ENCODE results near the gene XRCC5.
"Not testable (repeated sequence)": the region's sequence is repeated elsewhere in the genome, so short reads cannot be mapped to it uniquely, and the experiment has no call there.

Gene XRCC5

DNA sequence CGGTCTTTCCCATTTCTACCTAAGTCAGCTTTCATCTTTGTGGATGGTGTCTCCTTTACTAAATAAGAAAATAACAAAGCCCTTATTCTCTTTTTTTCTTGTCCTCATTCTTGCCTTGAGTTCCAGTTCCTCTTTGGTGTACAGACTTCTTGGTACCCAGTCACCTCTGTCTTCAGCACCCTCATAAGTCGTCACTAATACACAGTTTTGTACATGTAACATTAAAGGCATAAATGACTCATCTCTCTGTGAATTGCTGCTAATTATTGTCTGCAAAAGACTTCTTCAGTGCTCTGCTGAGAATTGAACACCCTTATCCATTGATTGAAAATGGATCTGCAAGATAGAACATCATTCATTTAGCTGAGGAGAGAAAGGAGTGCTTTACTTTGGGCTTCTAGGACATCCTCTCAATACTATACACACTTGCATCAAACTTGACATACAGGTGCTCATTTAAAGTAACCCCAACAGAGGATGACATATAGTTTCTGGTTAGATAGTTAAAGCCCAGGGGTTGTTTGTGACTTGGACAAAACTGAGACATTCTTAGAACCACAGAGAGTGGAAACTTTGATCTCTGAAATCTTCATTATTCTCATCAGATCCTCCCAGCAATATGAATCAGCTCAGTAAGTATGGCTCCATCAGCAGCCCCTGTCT is 97.0 kb downstream of the XRCC5 start:
- DNase-seq: no peak

GRCh38 chr2:216206821-216207220 is 97.7 kb downstream of the XRCC5 start:
- DNase-seq: no peak

DNA sequence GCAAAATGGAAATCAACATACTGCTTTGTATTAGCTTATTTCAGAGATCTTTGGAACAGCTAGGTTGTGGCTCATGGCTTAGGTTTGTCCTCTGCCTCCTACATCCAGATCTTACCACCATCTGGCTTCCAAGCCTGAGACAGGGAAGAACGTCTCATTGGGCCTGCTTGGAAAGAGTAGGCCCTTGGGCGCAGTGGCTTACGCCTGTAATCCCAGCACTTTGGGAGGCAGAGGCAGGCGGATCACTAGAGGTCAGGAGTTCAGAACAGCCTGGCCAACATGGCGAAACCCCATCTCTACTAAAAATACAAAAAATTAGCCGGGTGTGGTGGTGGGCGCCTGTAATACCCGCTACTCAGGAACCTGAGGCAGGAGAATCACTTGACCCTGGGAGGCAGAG is 99.5 kb downstream of the XRCC5 start:
- not testable (repeated sequence) for DNase-seq

GRCh38 chr2:216210701-216211540 is 101.8 kb downstream of the XRCC5 start:
- DNase-seq: no peak

- no peak for DNase-seq
These were observed 102.5 kb downstream of the XRCC5 start for GRCh38 chr2:216211614-216212145.

DNA sequence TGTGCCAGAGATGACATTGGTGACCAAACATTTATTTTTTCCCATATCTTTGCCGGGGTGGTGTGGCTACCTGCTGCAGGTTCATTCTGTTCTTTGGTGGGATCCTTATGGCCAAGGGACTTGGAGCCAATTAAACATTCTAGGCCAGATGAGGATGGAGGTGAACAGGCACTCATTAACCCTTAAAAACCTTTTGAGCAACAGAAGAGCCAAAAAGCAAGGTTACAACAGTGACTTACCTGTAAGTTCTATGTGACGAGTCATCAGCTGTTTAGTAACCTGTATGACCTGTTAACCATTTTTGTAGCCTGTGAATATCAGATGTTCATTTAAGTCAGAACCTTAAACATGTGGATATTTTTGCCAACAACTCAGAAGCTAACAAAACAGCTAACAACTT is 105.6 kb downstream of the XRCC5 start:
- DNase-seq: no peak

GRCh38 chr2:216215658-216216390 is 106.7 kb downstream of the XRCC5 start:
- no peak for DNase-seq

- no peak for DNase-seq
These were observed 108.1 kb downstream of the XRCC5 start for GRCh38 chr2:216216951-216217903.

DNA sequence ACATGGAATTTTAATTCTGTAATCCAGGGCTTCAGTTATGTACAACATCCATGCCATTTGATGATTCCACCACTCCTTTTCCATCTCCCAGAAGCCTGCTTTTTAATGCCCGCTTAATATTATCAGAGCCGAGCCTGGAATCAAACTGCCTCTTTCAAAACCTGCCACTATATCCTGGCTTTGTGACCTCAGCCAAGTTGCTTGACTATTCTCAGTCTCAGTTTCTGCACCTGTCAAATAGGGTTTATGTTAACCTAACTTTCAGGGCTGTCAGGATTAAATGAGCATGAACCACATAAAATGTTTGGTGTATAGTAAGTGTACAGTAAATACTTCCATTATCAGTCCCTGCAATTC is 108.7 kb downstream of the XRCC5 start:
- DNase-seq: no peak

DNA sequence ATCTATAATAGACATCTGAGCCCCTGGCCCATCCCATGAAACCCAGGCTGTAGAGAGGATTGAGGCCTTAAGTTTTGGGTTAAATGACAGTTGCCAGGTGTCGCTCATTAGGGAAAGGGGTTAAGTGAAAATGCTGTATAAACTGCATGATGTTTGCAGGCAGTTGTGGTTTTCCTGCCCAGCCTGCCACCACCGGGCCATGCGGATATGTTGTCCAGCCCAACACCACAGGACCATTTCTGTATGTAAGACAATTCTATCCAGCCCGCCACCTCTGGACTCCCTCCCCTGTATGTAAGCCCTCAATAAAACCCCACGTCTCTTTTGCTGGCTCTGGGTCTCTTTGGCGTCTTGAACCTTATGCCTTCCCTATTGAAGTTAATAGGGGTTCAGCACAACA is 110.7 kb downstream of the XRCC5 start:
- DNase-seq: no peak

GRCh38 chr2:216220976-216221375 is 111.8 kb downstream of the XRCC5 start:
- no peak for DNase-seq

GRCh38 chr2:216221811-216222210 is 112.7 kb downstream of the XRCC5 start:
- DNase-seq: no peak

DNA sequence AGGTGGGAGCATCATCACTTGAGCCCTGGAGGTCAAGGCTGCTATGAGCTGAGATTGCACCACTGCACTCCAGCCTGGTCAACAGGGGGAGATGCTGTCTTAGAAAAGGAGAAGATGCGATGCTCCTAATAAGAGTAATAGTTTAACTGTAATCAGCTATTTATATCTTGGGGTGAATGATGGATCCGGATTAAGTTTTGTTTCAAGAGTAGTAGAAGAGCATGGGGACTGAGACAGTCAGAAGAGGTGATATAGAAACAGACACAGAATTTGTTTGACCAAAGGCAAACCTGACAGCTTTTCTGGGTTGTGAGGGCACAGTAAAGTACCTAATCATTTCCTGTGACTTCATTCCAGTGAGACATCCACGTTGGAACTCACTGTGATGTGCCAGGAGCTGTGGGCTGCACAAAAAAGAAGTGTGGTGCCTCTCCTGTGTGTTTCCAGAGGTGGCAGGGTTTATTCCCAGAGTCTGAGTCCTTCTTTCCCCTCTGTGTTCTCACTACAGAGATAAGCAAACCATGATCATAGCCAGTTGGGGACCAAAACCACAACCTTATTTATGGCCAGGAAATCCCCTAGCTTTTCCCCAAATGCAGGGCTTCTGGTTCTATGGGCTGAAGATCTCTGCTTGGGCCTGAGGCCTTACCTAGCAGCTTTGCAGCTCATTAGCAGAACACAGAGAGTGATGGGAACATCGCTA is 113.7 kb downstream of the XRCC5 start:
- no peak for DNase-seq

DNA sequence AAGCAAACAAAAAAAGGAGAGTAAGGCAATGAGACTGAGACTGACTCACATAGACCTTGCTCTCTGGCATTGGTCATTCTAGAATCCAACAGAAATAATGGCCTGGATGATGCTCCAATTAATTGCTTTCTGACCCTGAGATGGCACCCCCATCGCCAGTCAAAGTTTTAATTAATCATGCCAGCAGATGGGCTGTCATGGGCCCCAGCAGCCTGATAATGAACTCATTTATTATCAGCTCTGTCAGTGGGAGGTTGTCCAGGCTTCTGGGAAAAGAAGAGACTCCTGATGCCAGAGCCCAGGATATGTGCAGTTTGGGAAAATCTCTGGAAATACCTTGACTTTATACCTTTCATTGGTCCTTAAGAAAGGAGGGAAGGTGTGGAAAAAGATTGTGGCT is 115.2 kb downstream of the XRCC5 start:
- no peak for DNase-seq

- DNase-seq: no peak
These were observed 120.2 kb downstream of the XRCC5 start for GRCh38 chr2:216229277-216229914.

- no peak for DNase-seq
These were observed 122.7 kb downstream of the XRCC5 start for GRCh38 chr2:216231867-216232266.

DNA sequence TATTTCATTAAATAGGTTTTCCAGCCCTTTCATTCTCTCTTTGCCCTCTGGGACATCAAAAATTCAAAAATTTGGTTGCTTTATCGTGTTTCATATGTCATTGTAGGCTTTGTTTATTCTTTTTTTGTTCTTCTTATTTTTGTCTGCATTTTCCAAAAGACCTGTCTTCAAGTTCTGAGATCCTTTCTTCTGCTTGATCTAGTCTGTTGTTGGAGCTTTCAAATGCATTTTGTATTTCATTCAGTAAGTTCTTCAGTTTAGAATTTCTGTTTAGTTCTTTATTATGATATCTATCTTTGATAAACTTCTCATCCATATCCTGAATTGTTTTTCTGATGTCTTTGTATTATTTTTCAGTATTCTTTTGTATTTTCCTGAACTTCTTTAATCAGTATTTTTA is 123.6 kb downstream of the XRCC5 start:
- DNase-seq: no peak

DNA sequence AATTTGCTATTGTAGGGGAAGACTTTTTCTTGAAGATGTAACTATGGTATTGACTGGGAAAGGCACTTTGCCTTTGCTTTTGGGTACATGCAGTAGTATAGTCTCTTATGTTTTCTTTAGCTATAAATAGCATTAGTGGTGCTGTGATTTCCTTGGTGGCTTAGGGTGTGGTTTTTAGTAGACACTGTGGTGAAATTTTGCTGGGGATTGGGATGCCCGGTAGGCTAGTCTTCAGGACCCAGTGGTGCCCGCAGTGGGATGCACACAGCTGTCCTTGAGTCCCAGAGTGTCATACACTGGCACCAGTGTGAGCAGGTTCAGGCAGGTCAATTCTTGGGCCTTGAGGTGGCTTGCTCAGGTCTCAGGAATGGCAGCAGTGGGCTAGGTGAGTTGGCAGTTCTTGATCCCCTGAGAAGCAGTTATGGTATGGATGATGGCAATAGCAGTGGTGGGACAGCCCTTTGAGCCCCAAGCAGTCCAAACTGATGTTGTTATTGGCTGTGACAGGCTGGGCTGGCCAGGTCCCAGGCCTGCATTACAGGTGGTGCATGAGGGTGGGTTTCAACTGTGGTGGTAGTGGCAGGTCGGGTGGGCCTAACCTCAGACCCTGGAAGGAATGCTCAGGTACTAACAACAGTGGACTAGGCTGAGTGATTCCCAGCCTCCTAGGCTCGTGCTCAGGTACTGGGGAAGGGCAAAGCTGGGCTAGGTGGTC is 124.3 kb downstream of the XRCC5 start:
- no peak for DNase-seq

GRCh38 chr2:216234106-216234505 is 125.0 kb downstream of the XRCC5 start:
- DNase-seq: no peak

DNA sequence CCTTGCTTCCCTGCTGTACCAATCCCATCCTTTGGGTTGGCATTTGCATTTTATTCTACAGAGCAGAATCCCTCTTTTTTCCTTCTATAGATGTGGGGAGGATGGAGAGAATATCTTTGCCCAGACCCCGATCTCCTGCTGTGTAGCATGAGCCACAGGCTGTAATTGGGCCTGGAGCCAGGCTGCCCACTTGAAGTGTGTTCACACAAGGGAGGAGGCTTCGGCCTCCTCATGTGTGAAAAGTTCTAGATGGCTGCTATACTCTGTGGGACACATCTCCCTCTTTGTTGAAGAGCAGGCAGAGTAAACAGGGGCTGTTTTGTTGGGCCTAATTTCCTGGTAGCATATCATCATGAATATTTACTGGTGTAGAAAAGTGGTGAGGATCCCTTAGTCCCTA is 126.3 kb downstream of the XRCC5 start:
- no peak for DNase-seq

DNA sequence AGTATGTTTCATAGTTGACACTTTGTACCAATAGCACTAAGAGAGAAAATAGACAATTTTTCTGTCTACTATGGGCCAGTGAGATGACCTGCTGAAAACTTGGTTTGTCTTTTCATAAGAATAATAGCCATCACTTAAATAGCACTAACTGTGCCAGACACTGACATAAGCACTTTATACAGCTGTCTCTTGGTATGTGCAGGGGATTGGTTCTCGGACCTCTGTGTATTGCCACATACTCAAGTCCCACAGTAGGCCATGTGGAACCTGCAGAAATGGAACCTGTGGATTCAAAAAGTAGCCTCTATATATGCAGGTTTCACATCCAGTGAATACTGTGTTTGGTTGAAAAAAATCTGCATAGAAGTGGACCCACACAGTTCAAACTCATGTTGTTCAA is 126.7 kb downstream of the XRCC5 start:
- no peak for DNase-seq
